Astrocyte (in vitro differentiated cells and primary cell): ENCODE data around the gene KCNG1. TPM values are rescaled to one million over a fixed set of nuclear protein-coding genes. Genes with fewer than 3 reads are reported as not detected.
"Not testable (repeated sequence)": the region's sequence is repeated elsewhere in the genome, so short reads cannot be mapped to it uniquely, and the experiment has no call there.

Source experiments
- DNase-seq: peaks from one replicate; pipeline ENCODE4 v3.0.0-alpha.2; 2010; ENCODE audit warnings: low read depth
- FAIRE-seq: peaks from 2 replicates; lab custom pipeline; 2011; peaks lifted over from hg19 to GRCh38; lab: Jason Lieb, UNC
- H2AFZ ChIP-seq: 2 replicates; pipeline ENCODE4 v1.6.0; 2012; ENCODE audit warnings: low read depth, low read length, inconsistent platforms
- H3K27ac ChIP-seq: 2 replicates; pipeline ENCODE4 v1.5.1; 2011; ENCODE audit warnings: low read depth, low read length, inconsistent platforms
- H3K27me3 ChIP-seq: 2 replicates; pipeline ENCODE4 v1.6.0; 2011; ENCODE audit warnings: low read length, inconsistent platforms; ENCODE audit not compliant: insufficient read depth
- H3K36me3 ChIP-seq: 2 replicates; pipeline ENCODE4 v1.5.1; 2011; ENCODE audit warnings: low read length, inconsistent platforms; ENCODE audit not compliant: insufficient read depth
- H3K4me1 ChIP-seq: 2 replicates; pipeline ENCODE4 v1.5.1; 2011; ENCODE audit warnings: low read length, inconsistent platforms; ENCODE audit not compliant: insufficient read depth
- H3K4me2 ChIP-seq: 2 replicates; pipeline ENCODE4 v1.6.0; 2012; ENCODE audit warnings: low read length, inconsistent platforms
- H3K4me3 ChIP-seq: 2 replicates; pipeline ENCODE4 v1.5.1; 2011; ENCODE audit warnings: low read depth, mild to moderate bottlenecking, low read length, inconsistent platforms; ENCODE audit not compliant: insufficient read depth
- H3K79me2 ChIP-seq: 2 replicates; pipeline ENCODE4 v1.6.0; 2012; ENCODE audit warnings: mild to moderate bottlenecking, low read length, inconsistent platforms; ENCODE audit not compliant: insufficient read depth
- H3K9ac ChIP-seq: 2 replicates; pipeline ENCODE4 v1.6.0; 2012; ENCODE audit warnings: mild to moderate bottlenecking, low read length, inconsistent platforms
- H3K9me3 ChIP-seq: 2 replicates; pipeline ENCODE4 v1.5.1; 2012; ENCODE audit warnings: low read depth, mild to moderate bottlenecking, low read length, inconsistent platforms; ENCODE audit not compliant: insufficient read depth
- H4K20me1 ChIP-seq: 2 replicates; pipeline ENCODE4 v1.6.0; 2012; ENCODE audit warnings: low read length, inconsistent platforms; ENCODE audit not compliant: insufficient read depth
- H3K27ac Mint-ChIP-seq: one replicate; pipeline ENCODE4 v1.8.0; 2021; ENCODE audit warnings: mild to moderate bottlenecking, mixed read lengths; ENCODE audit not compliant: unreplicated experiment
- H3K27me3 Mint-ChIP-seq: one replicate; pipeline ENCODE4 v1.8.0; 2021; ENCODE audit warnings: low read depth, mixed read lengths; ENCODE audit not compliant: unreplicated experiment
- H3K36me3 Mint-ChIP-seq: one replicate; pipeline ENCODE4 v1.8.0; 2021; ENCODE audit warnings: low read depth, mixed read lengths; ENCODE audit not compliant: unreplicated experiment
- H3K4me1 Mint-ChIP-seq: one replicate; pipeline ENCODE4 v1.8.0; 2021; ENCODE audit warnings: low read depth, mixed read lengths; ENCODE audit not compliant: unreplicated experiment
- H3K4me3 Mint-ChIP-seq: one replicate; pipeline ENCODE4 v1.8.0; 2021; ENCODE audit warnings: mild to moderate bottlenecking, moderate library complexity, mixed read lengths; ENCODE audit not compliant: unreplicated experiment
- H3K9me3 Mint-ChIP-seq: one replicate; pipeline ENCODE4 v1.8.0; 2021; ENCODE audit warnings: mild to moderate bottlenecking, mixed read lengths; ENCODE audit not compliant: unreplicated experiment
- EZH2 ChIP-seq: IDR thresholded peaks from 2 replicates; pipeline ENCODE4 v1.6.1; 2012; ENCODE audit warnings: mild to moderate bottlenecking, low read length, inconsistent platforms; ENCODE audit not compliant: insufficient read depth
- total RNA-seq: library from RNA; stranded (reverse); gene quantifications from 2 replicates; pipeline ENCODE4 v1.2.1, GENCODE V29; 2021
- TF ChIP-seq, protein P1 (sequence below): IDR thresholded peaks from 2 replicates; pipeline ENCODE4 v1.5.1; 2011; ENCODE audit warnings: low read depth, mild to moderate bottlenecking, inconsistent platforms, low read length, moderate library complexity; ENCODE audit not compliant: insufficient read depth

Gene KCNG1
- total RNA-seq, 1 donor from 2014 or later = 45.9 TPM

DNA sequence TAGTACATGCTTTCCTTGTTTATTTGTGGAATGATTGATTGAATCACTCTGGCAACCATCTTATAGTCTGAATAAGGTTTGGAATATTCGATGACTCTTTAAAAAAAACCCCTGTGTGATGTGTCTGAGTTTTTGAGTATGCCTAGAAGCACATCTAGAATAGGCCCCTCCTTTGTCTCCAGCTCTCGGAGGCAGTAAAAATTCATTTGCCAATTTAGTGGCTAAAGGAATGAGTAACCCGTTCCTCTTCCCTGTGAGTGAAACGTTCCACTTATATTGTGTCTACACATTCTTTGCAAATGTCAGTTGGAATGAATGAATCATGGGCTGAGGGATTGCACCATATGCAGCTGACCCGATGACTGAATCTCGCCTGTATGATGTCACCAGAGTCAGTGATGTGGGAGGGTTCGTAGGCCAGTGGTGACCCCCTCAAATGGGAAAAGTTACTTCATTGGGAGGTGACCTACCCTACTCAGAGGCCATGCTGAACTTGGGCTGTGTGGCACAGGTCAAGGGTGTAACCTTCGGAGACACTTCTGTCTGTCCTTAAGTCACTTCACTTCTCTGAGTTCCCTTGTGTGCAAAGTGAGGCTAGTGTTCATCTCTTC, 42.7 kb downstream of the KCNG1 start:
- DNase-seq (peak; percentile 100), FAIRE-seq (peak; percentile 88)
- Histone ChIP-seq H3K27ac (peak overlapping the region; percentile 96), H3K4me2 (peak overlapping the region; percentile 16), H2AFZ (no peak overlapping the region), H3K4me3 (no peak overlapping the region), H3K4me1 (peaks cover 28% of the 10 kb centered on the region), H3K79me2 (no peaks in the 10 kb centered on the region), H4K20me1 (no peaks in the 10 kb centered on the region), H3K36me3 (no peaks in the 10 kb centered on the region), H3K9ac (peak overlapping the region; percentile 79), H3K27me3 (no peaks in the 10 kb centered on the region), H3K9me3 (no peaks in the 10 kb centered on the region)
- Mint-ChIP-seq H3K27ac (peak overlapping the region; percentile 98), H3K4me3 (no peak overlapping the region), H3K27me3 (no peaks in the 10 kb centered on the region), H3K9me3 (no peaks in the 10 kb centered on the region), H3K4me1 (peaks cover 22% of the 10 kb centered on the region), H3K36me3 (peaks cover 2% of the 10 kb centered on the region)
- TF ChIP-seq, protein P1, sequence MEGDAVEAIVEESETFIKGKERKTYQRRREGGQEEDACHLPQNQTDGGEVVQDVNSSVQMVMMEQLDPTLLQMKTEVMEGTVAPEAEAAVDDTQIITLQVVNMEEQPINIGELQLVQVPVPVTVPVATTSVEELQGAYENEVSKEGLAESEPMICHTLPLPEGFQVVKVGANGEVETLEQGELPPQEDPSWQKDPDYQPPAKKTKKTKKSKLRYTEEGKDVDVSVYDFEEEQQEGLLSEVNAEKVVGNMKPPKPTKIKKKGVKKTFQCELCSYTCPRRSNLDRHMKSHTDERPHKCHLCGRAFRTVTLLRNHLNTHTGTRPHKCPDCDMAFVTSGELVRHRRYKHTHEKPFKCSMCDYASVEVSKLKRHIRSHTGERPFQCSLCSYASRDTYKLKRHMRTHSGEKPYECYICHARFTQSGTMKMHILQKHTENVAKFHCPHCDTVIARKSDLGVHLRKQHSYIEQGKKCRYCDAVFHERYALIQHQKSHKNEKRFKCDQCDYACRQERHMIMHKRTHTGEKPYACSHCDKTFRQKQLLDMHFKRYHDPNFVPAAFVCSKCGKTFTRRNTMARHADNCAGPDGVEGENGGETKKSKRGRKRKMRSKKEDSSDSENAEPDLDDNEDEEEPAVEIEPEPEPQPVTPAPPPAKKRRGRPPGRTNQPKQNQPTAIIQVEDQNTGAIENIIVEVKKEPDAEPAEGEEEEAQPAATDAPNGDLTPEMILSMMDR = no peak
- no peak for TF ChIP-seq EZH2

DNA sequence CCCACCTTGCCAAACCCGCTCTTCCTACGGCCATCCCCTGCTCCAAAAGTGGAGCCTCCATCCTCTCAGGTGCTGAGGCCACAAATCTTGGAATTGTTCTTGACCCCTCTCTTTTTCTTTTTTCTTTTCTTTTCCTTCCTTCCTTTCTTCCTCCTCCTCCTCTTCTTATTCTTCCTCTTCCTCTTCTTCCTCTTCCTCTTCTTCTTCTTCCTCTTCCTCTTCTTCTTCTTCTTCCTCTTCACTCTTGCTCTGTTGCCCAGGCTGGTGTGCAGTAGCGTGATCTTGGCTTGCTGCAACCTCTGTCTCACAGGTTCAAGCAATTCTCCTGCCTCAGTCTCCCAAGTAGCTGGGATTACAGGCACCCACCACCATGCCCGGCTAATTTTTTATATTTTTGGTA, 44.4 kb downstream of the KCNG1 start:
- H3K4me1 Mint-ChIP-seq = peaks cover 21% of the 10 kb centered on the region
- H3K27me3 Mint-ChIP-seq, H3K27ac Mint-ChIP-seq, H2AFZ ChIP-seq, DNase-seq, H3K36me3 Mint-ChIP-seq, H3K27me3 ChIP-seq, H3K27ac ChIP-seq, H4K20me1 ChIP-seq, H3K9me3 ChIP-seq, H3K4me3 Mint-ChIP-seq, H3K4me3 ChIP-seq, H3K4me2 ChIP-seq, H3K9ac ChIP-seq, H3K79me2 ChIP-seq, FAIRE-seq, H3K36me3 ChIP-seq, H3K9me3 Mint-ChIP-seq: not testable (repeated sequence)
- peaks cover 28% of the 10 kb centered on the region for H3K4me1 ChIP-seq

DNA sequence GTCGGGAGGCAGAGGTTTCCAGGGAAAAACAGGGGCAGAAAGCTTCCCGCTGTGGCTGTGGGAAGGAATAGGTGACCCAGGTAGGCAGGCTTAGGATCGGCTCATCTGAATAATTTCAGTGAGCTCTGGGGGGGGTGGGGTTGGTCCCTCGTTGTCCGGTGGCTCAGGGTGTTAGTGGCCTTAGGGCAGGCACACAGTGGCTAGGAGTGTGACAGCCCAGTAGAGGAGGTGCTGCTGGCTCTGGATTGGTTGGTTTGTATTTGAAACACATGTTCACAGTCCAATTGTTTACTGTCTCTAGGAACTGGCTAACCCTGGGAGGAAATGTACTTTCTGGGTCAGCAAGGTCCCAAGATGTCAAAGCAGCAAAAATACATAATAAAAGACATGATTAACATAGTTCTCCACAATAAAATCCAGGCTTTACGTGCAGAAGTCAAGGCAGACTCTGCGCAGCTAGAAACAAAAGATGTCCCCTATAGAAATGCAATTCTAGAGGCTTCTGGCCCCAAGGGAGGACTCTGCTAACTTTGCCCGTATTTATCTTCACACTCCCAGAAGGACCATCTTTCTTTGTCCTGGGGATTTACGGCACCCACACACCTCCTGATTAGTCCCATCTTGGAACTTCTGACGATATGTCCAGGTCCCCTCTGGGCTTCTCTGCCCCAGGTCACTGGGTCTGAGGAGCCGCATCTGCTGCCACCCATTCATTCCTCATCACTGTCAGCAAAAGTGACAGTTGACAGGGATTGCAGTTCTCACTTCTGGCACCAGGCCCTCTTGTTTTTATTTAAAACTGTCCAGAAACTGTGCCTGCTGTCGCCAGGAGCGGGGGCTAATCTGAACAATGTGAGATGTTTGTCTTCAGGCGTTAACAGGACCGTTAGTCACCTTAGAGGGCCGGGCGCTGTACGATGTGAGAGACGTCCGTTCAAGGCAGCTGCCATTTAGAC, 45.6 kb downstream of the KCNG1 start:
- Mint-ChIP-seq H3K27ac (no peak overlapping the region), H3K27me3 (no peaks in the 10 kb centered on the region), H3K36me3 (peaks cover 2% of the 10 kb centered on the region), H3K4me3 (no peak overlapping the region), H3K4me1 (peaks cover 18% of the 10 kb centered on the region), H3K9me3 (peaks cover 7% of the 10 kb centered on the region)
- DNase-seq = no peak
- Histone ChIP-seq H3K27ac (no peak overlapping the region), H3K79me2 (no peaks in the 10 kb centered on the region), H3K27me3 (no peaks in the 10 kb centered on the region), H3K9me3 (no peaks in the 10 kb centered on the region), H3K9ac (no peak overlapping the region), H3K36me3 (no peaks in the 10 kb centered on the region), H2AFZ (peak overlapping the region; percentile 50), H3K4me1 (peaks cover 25% of the 10 kb centered on the region), H4K20me1 (no peaks in the 10 kb centered on the region), H3K4me3 (no peak overlapping the region), H3K4me2 (no peak overlapping the region)
- TF ChIP-seq, protein P1 = no peak
- TF ChIP-seq EZH2 = no peak
- FAIRE-seq = no peak
